Measurements from ENCODE around the gene ADGRG1.

The ADGRG1 gene

DNA sequence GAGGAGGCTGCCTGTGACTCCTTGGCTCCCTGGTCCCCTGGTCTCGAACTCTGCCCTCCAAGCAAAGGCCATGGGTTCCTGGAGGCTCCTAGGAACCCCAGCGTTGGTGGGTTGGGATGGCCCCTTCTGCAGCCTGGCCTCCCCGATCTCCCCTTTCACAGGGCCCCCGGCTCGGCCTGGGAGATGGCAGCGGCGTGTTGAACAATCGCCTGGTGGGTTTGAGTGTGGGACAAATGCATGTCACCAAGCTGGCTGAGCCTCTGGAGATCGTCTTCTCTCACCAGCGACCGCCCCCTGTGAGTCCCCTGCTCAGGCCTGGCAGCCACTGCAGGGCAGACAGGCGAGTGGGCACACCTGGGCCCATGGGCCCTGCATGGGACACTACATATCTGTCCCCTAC is 50.6 kb downstream of the ADGRG1 start:
- Histone ChIP-seq H3K4me3 (ENCODE audit: low read length) (no peak overlapping the region), H3K4me1 (ENCODE audit: control insufficient read depth, insufficient read depth, low read length) (peaks cover 14% of the 10 kb centered on the region), H3K27me3 (replicated peaks; ENCODE audit: control insufficient read depth, insufficient read depth, low read length) (peaks cover 35% of the 10 kb centered on the region), H3K9me3 (ENCODE audit: control insufficient read depth, low read length) (no peaks in the 10 kb centered on the region), H3K36me3 (ENCODE audit: control insufficient read depth, insufficient read depth, low read length, severe bottlenecking) (no peaks in the 10 kb centered on the region), H3K9ac (ENCODE audit: low read length) (no peak overlapping the region)
- DNase-seq (ENCODE audit: low read depth) = no peak

DNA sequence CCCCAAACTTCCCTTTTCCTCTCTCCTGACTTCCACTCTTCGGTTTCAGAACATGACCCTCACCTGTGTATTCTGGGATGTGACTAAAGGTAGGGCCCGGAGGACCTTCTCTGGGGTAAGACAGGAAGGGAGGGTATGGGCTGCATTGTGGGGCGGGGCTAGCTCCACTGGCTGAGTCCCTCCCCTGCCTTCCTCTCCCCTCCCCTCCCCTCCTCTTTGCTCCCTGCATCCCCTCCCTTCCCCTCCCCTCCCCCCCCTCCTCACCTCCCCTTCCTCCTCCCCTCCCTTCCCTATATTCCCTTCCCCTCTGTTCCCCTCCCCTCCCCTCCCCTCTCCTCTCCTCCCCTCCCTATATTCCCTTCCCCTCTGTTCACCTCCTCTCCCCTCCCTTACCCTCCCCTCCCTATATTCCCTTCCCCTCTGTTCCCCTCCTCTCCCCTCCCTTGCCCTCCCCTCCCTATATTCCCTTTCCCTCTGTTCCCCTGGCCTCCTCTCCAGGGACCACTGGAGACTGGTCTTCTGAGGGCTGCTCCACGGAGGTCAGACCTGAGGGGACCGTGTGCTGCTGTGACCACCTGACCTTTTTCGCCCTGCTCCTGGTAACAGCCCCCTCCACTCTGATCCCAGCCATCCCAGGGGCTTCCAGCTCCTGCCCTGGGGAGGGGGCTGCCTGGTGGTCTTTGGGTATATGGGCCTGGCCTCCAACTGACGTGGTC is 51.5 kb downstream of the ADGRG1 start:
- no peak for DNase-seq (ENCODE audit: low read depth)
- Histone ChIP-seq H3K9ac (ENCODE audit: low read length) (no peak overlapping the region), H3K9me3 (ENCODE audit: control insufficient read depth, low read length) (no peaks in the 10 kb centered on the region), H3K36me3 (ENCODE audit: control insufficient read depth, insufficient read depth, low read length, severe bottlenecking) (no peaks in the 10 kb centered on the region), H3K4me3 (ENCODE audit: low read length) (no peak overlapping the region), H3K27me3 (replicated peaks; ENCODE audit: control insufficient read depth, insufficient read depth, low read length) (peaks cover 37% of the 10 kb centered on the region), H3K4me1 (ENCODE audit: control insufficient read depth, insufficient read depth, low read length) (peaks cover 14% of the 10 kb centered on the region)

DNA sequence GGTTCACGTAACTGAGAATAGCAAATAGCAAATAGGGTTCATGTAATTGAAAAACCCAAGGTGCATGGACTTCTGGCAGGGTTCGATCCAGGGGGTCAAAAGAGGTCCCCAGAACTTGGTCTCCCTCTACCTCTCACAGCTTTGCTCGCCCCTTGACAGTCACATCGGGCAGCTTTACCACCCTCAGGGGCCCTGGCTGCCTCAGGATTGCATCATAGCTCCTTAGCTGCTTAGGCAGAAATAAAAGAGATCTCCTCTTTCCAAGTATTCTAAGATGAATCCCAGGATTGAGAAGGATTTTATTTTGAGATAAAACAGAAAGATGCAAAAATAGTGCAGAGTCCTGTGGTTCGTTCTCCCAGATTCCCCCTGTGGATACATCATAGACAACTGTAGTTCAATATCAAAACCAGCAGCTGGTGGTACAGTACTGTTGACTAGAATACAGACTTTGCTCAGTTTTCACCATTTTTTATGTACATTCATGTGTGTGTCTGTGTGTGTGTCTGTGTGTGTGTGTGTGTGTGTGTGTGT is 52.5 kb downstream of the ADGRG1 start:
- Histone ChIP-seq H3K9ac (ENCODE audit: low read length) (no peak overlapping the region), H3K27me3 (replicated peaks; ENCODE audit: control insufficient read depth, insufficient read depth, low read length) (peaks cover 38% of the 10 kb centered on the region), H3K36me3 (ENCODE audit: control insufficient read depth, insufficient read depth, low read length, severe bottlenecking) (no peaks in the 10 kb centered on the region), H3K9me3 (ENCODE audit: control insufficient read depth, low read length) (no peaks in the 10 kb centered on the region), H3K4me3 (ENCODE audit: low read length) (no peak overlapping the region), H3K4me1 (ENCODE audit: control insufficient read depth, insufficient read depth, low read length) (peaks cover 8% of the 10 kb centered on the region)
- DNase-seq (ENCODE audit: low read depth) = peak; percentile 44

DNA sequence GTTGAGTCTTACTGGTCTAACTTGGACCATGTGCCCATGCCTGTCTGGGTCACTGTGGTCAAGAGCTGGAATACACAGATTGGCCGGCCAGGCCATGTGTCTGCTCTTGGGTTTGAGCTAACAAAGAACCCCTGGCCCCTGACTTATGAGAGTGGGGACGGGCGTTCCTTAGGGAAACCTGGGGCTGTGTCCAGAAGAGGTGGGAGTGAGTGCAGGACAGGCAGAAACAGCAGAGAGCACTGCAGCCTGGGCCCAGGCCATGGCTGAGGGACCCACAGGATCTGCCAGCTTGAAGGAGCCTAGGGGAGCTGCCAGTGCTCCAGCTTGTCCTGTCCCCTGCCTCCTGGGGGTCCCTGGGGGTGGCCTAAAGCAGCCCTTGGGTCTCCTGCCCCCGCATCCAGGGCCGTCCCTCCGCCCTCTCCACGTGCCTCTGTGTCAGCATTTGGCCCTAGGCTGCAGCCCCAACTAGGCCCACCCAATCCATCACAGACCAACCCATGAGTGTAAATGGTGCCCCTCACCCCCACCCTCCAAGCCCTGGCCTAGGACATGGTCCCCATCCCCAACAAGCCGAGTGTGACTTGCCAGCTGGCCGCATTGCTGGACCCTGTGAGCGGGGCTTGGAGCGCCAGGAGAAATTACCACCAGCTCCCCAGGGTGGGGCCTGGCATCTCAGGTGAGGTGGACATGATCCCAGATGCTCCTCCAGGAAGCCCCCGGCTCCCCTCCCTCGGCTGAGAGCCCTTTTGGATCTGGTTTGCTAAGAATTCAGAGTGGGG is 53.7 kb downstream of the ADGRG1 start:
- no peak overlapping the region for H3K9ac ChIP-seq (ENCODE audit: low read length)
- DNase-seq (ENCODE audit: low read depth) = no peak
- H3K9me3 ChIP-seq (ENCODE audit: control insufficient read depth, low read length) = no peaks in the 10 kb centered on the region
- no peak overlapping the region for H3K4me3 ChIP-seq (ENCODE audit: low read length)
- no peaks in the 10 kb centered on the region for H3K36me3 ChIP-seq (ENCODE audit: control insufficient read depth, insufficient read depth, low read length, severe bottlenecking)
- H3K27me3 ChIP-seq (replicated peaks; ENCODE audit: control insufficient read depth, insufficient read depth, low read length) = peaks cover 45% of the 10 kb centered on the region
- no peaks in the 10 kb centered on the region for H3K4me1 ChIP-seq (ENCODE audit: control insufficient read depth, insufficient read depth, low read length)

DNA sequence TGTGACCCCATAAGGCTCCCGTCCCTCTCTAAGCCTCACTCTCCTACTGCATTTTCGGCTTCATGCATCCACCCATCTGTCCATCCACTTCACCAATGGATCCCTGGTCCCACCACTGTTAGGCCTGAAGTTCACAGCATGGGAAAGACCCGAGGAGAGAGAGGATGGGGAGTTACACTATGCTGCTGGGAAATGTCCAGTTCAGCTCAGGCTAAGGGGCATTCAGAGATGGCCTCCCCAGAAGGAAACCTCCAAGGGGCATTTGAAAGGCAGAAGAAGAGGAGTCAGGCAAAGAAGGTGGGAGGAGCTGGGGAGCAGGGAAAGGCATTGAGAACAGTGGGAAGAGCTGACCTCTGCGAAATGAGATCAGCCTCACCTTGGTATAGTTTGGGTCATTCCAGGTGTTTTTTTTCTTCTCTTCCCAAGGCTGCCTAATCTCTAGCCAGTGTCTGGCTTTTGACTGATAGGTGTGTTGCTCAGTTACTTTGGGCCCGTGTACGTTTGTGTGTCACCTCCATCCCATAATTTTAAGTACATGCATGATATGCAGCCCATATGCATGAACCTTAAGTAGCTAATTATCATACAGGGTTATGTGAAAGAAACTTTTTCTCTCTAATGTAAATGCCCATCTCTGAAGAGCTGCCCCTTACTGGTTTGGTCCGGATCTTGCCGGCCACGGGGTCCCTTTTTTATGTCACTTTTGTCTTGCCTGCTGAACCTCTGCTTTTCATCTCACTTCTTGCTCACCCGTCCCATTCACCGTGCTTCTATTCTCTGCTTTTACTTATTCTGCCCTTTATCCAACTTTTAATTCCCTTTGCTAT is 54.6 kb downstream of the ADGRG1 start:
- H3K9ac ChIP-seq (ENCODE audit: low read length) = no peak overlapping the region
- H3K4me3 ChIP-seq (ENCODE audit: low read length) = no peak overlapping the region
- peaks cover 43% of the 10 kb centered on the region for H3K27me3 ChIP-seq (replicated peaks; ENCODE audit: control insufficient read depth, insufficient read depth, low read length)
- H3K9me3 ChIP-seq (ENCODE audit: control insufficient read depth, low read length) = no peaks in the 10 kb centered on the region
- no peak for DNase-seq (ENCODE audit: low read depth)
- no peaks in the 10 kb centered on the region for H3K4me1 ChIP-seq (ENCODE audit: control insufficient read depth, insufficient read depth, low read length)
- no peaks in the 10 kb centered on the region for H3K36me3 ChIP-seq (ENCODE audit: control insufficient read depth, insufficient read depth, low read length, severe bottlenecking)

DNA sequence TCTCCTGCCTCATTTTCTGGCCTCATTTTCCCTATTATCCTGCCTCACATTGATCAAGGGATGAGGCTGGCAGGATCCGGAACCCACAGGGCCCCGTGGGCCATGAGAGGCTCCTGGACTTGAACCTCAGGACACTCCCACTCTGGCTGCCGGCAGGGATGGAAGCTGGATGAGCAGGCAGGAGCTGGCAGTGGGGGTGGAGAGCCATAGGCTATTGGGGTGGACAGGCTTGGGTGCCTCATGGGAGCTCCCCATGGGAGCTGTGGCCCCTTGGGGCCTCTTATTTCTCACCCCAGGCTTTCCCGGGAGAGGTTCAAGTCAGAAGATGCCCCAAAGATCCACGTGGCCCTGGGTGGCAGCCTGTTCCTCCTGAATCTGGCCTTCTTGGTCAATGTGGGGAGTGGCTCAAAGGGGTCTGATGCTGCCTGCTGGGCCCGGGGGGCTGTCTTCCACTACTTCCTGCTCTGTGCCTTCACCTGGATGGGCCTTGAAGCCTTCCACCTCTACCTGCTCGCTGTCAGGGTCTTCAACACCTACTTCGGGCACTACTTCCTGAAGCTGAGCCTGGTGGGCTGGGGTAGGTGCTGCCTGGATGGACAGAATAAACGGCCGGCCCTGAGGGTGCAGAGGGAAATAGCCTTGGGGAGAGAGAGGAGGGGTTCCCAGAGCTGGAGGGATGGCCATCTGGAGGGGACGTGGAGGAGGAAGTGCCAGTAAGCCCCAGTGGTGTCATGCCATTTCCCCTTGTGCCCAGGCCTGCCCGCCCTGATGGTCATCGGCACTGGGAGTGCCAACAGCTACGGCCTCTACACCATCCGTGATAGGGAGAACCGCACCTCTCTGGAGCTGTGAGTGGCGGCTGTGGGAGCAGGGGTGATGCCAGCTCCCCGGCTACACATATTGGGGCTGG is 55.5 kb downstream of the ADGRG1 start:
- no peak for DNase-seq (ENCODE audit: low read depth)
- no peaks in the 10 kb centered on the region for H3K36me3 ChIP-seq (ENCODE audit: control insufficient read depth, insufficient read depth, low read length, severe bottlenecking)
- H3K4me1 ChIP-seq (ENCODE audit: control insufficient read depth, insufficient read depth, low read length) = no peaks in the 10 kb centered on the region
- no peak overlapping the region for H3K4me3 ChIP-seq (ENCODE audit: low read length)
- peaks cover 34% of the 10 kb centered on the region for H3K27me3 ChIP-seq (replicated peaks; ENCODE audit: control insufficient read depth, insufficient read depth, low read length)
- H3K9me3 ChIP-seq (ENCODE audit: control insufficient read depth, low read length) = no peaks in the 10 kb centered on the region
- H3K9ac ChIP-seq (ENCODE audit: low read length) = no peak overlapping the region

DNA sequence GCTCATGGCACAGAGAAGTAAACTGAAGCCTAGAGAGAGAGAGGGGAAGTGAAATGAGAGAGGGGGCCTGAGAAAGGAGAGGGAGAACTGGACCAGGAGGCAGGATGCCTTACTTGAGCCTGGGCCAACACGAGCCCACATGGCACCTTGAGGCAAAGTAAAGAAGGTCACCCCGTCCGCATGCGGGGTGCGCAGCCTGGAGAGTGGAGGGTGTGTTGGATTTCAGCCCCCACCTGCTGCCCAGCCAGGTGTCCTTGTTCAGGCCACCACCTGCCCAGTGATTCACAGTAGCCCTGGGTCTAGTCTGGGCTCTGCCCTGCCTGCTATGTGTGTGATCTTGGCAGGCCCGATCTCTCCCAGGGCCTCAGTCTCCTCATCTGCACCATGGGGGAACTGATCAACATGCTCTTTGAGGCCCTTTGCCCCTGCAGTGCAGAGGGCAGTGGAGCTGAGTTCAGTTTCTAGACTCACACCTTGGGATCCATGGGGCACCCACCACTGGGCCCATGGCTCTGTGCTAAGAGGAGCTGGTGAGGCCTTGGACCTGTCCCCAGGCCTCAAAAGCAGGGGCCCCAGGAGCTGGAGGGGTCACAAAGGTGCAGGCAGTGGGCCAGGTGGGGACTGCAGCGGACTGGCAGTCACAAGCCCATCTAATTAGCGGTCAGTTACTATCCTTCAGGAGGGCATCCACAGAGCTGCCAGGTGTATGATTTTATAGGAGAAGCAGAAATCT is 56.4 kb downstream of the ADGRG1 start:
- Histone ChIP-seq H3K27me3 (replicated peaks; ENCODE audit: control insufficient read depth, insufficient read depth, low read length) (peaks cover 36% of the 10 kb centered on the region), H3K9me3 (ENCODE audit: control insufficient read depth, low read length) (no peaks in the 10 kb centered on the region), H3K36me3 (ENCODE audit: control insufficient read depth, insufficient read depth, low read length, severe bottlenecking) (no peaks in the 10 kb centered on the region), H3K9ac (ENCODE audit: low read length) (no peak overlapping the region), H3K4me3 (ENCODE audit: low read length) (no peak overlapping the region), H3K4me1 (ENCODE audit: control insufficient read depth, insufficient read depth, low read length) (no peaks in the 10 kb centered on the region)
- no peak for DNase-seq (ENCODE audit: low read depth)

DNA sequence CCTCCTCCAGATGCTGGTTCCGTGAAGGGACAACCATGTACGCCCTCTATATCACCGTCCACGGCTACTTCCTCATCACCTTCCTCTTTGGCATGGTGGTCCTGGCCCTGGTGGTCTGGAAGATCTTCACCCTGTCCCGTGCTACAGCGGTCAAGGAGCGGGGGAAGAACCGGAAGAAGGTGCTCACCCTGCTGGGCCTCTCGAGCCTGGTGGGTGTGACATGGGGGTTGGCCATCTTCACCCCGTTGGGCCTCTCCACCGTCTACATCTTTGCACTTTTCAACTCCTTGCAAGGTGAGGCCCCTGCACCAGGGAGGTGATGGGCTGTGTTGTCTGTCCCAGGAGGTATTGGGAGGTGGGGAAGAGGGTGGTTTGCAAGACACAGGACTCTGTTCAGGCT is 57.2 kb downstream of the ADGRG1 start:
- Histone ChIP-seq H3K9me3 (ENCODE audit: control insufficient read depth, low read length) (no peaks in the 10 kb centered on the region), H3K27me3 (replicated peaks; ENCODE audit: control insufficient read depth, insufficient read depth, low read length) (peaks cover 42% of the 10 kb centered on the region), H3K36me3 (ENCODE audit: control insufficient read depth, insufficient read depth, low read length, severe bottlenecking) (no peaks in the 10 kb centered on the region), H3K9ac (ENCODE audit: low read length) (no peak overlapping the region), H3K4me1 (ENCODE audit: control insufficient read depth, insufficient read depth, low read length) (no peaks in the 10 kb centered on the region), H3K4me3 (ENCODE audit: low read length) (no peak overlapping the region)
- no peak for DNase-seq (ENCODE audit: low read depth)

DNA sequence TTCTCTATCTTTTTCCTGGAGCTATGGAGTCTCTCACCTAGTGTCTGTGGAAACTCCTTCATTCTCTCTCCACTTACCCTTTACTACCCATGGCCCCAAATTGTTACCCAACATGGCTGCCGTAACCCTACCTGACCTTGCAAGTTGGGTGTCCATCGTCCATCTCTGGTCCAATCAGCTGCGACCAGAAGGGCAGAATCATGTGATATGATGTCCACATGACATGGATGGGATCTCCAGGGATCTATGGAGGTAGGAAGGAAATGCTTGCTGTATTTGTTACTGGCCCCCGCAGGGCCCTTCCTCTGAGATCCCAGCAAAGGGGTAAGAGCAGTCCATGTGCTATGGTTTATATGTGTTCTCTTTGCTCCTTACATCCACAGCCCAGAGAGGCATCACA is 58.1 kb downstream of the ADGRG1 start:
- no peak for DNase-seq (ENCODE audit: low read depth)
- H3K27me3 ChIP-seq (replicated peaks; ENCODE audit: control insufficient read depth, insufficient read depth, low read length) = peaks cover 52% of the 10 kb centered on the region
- H3K9ac ChIP-seq (ENCODE audit: low read length) = no peak overlapping the region
- no peak overlapping the region for H3K4me3 ChIP-seq (ENCODE audit: low read length)
- H3K36me3 ChIP-seq (ENCODE audit: control insufficient read depth, insufficient read depth, low read length, severe bottlenecking) = no peaks in the 10 kb centered on the region
- no peaks in the 10 kb centered on the region for H3K9me3 ChIP-seq (ENCODE audit: control insufficient read depth, low read length)
- H3K4me1 ChIP-seq (ENCODE audit: control insufficient read depth, insufficient read depth, low read length) = no peaks in the 10 kb centered on the region

DNA sequence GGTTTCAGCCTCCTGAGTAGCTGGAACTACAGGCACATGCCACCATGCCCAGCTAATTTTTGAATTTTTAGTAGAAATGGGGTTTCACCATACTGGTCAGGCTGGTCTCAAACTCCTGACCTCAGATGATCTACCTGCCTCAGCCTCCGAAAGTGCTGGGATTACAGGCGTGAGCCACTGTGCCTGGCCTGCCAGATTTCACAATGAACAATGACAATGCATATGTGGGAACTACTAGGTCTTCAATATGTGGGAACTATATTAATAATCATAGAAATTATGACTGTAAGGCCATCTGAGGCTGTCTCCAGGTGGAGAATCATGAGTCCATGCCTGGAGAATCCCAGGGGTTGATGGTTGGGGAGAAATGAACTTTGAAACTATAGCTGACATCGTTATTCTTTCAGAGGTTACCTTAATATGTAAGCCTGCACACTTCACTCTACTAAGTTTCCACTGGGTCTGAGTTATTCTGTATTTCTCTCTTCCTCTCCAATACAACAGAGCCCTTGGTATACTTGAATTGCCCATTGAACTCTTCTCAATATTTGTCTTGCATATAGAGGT is 59.0 kb downstream of the ADGRG1 start:
- no peak overlapping the region for H3K9ac ChIP-seq (ENCODE audit: low read length)
- H3K9me3 ChIP-seq (ENCODE audit: control insufficient read depth, low read length) = no peaks in the 10 kb centered on the region
- no peaks in the 10 kb centered on the region for H3K36me3 ChIP-seq (ENCODE audit: control insufficient read depth, insufficient read depth, low read length, severe bottlenecking)
- no peak for DNase-seq (ENCODE audit: low read depth)
- H3K4me1 ChIP-seq (ENCODE audit: control insufficient read depth, insufficient read depth, low read length) = no peaks in the 10 kb centered on the region
- H3K27me3 ChIP-seq (replicated peaks; ENCODE audit: control insufficient read depth, insufficient read depth, low read length) = peaks cover 47% of the 10 kb centered on the region
- no peak overlapping the region for H3K4me3 ChIP-seq (ENCODE audit: low read length)
